SHP77 treated with DMSO at 0.1 percent for 48 hours (cell line): ENCODE results near the gene HSD17B3.
"Not testable (repeated sequence)": the region's sequence is repeated elsewhere in the genome, so short reads cannot be mapped to it uniquely, and the experiment has no call there.

ENCODE experiments used
- DNase-seq: peaks from one replicate; lab custom pipeline; 2025; lab: John Stamatoyannopoulos, UW

Gene HSD17B3

DNA sequence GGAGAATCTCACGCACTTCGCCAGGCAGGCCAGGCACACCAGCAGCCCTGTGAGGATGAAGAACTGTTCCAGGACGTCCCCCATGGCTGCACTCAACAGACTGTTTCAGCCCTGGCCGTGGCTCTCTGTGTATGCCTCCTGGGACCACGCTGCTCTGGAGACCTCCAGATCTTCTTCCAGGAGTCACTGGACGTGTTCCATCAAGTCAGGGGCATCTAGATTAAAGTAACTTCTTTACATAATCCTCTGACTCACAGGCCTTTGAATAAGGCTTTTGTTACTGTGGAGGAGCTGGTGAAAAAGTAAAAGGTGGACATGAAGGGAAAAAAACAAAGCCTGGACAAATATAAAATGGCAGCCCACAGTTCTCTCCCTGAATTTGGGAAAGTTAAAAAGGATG, at the start of gene HSD17B3:
HSD17B3 (minus strand) TSS at position 156 of the 400 bp plus-strand sequence; CDS start at position 84, 72 bp downstream.
- DNase-seq = no peak

DNA sequence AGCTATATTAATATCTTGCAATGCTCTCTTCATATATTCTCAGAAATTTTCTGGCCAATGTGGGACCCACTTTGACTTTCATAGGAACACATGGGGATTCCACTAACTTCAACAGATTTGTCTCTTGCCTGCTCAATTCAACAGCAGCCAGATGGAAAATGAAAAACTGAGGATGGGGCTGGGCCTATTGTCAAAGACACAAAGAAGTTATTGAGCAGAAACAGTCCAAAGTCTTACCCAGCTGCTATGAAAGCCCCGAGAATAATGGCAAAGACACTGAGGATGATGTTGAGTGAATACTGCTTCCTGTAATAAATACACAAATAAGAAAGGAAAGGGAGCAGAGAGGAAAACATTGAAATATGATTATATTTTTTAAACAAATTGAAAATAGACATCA, 48.9 kb upstream of the HSD17B3 start:
- DNase-seq = no peak

DNA sequence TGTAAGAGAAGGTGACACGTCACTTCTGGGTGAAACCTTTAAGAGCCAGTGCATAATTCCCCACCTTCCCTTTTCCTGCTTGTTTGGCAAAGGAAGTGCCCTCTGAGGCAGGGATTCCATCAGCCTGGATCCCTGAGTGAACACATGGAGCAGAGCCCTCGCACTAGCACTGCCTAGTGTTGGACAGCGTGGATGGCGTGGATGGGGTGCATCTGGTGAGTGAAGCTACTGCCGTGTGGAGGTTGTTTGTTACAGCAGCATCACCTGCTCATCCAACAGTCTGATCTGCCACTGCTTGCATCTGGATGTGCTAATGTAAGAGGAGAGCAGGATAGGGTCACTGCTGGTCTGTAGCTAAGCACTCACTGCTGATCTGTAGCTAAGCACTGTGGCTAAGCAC, 46.3 kb upstream of the HSD17B3 start:
- DNase-seq = no peak

DNA sequence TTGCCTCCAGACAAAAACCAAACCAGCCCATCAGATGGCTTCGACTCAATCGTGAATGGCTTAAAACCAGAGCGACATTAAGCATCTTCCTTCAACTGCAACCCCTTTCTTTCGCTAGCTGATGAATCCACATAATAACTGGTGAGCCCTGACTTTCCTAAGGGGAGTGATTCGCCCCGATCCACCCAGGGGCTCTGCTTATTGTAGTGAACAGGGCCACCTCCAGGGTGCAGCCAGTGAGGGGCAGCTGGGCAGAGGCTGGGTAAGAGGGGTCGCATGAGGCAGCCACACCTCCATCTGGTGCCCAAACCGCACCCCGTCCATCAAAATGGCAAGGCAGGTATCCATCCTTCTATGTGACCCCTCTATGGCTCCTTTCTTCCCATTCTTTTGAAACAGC, 43.6 kb upstream of the HSD17B3 start:
- no peak for DNase-seq

DNA sequence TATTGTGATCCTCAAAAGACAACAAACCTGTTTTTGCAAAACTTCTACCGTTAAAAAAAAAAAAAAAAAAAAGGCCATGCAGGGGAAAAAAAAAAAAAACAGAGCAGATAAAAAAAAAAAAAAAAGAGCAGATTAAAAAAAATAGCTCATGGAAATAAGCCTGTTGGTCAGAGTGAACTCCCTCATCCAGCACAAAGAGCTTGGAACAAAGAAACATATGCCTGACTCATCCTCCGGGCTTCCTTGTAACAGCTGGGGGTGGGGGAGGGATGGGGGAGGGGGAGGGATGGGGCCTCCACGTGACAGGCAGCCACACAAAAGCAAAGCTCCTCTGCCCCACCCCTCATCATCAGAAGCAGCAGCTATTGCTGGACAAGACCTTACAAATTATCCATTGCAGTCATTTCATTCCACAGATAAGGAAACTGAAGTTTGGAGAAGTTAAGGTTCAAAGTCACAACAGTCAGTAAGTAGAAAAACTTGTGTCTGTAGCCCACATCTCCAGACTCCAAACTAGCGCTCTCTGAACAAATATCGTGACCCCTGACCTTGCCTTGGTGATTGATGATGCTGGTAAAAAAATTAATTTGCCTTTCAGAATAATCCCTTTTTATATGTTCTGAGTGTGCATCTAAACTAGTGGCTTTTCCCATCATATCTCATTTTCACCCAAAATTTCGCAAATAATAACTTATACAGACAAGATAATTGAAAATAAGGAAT, 42.6 kb upstream of the HSD17B3 start:
- DNase-seq = no peak

GRCh38 chr9:96343515-96344360, 41.8 kb upstream of the HSD17B3 start:
- DNase-seq = no peak

DNA sequence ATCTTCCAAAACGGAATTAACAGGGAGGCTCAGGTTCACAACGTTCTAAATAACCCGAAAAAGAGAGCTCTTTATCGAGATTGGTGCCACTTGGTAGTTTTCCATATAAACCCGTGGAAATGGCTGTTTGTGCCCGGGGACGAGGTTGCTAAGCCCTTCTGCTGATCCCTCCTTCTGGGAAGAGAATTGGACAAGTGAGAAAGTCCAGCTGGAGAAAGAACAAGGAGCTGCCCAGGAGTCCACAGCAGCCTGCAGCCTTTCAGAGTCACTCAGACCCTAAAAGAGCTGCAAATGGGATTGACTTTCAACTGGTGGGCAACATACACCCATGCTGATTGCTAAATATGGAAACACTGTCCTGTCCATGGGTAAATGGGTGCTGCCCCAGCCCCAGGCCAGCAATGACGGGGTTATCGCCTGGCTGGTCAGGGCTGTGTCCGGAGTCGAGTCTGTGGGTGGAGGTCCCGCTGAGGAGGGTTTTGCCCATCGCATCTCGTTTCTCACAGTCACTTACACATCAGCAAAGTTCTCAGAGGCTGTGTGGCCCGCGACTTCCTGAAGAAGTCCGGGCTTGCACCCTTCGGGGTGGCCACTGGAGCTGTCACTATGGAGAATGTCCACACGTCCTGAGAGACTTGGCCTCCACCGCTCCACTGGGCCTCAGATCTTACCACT, 40.7 kb upstream of the HSD17B3 start:
- no peak for DNase-seq

GRCh38 chr9:96340707-96341106, 38.7 kb upstream of the HSD17B3 start:
- no peak for DNase-seq

- no peak for DNase-seq
Observed at GRCh38 chr9:96338299-96338698, 36.3 kb upstream of the HSD17B3 start.

DNA sequence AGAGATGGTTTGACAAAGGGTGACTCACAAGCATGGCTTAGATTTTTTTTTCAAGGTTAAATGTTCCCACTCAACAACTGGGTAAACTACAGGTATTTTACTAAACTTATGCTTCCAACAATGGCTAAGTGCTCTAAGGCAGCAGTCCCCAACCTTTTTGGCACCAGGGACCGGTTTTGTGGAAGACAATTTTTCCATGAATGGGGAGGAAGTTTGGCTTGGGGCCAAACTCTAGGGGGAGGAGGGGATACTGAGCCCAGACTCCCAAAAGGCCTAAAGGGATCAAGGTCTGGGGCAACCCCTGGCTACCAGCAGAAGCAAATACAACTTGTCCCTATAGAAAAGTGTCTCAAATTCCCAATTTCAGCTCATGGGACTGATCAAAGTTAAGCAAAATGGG, 32.0 kb upstream of the HSD17B3 start:
- DNase-seq = no peak

DNA sequence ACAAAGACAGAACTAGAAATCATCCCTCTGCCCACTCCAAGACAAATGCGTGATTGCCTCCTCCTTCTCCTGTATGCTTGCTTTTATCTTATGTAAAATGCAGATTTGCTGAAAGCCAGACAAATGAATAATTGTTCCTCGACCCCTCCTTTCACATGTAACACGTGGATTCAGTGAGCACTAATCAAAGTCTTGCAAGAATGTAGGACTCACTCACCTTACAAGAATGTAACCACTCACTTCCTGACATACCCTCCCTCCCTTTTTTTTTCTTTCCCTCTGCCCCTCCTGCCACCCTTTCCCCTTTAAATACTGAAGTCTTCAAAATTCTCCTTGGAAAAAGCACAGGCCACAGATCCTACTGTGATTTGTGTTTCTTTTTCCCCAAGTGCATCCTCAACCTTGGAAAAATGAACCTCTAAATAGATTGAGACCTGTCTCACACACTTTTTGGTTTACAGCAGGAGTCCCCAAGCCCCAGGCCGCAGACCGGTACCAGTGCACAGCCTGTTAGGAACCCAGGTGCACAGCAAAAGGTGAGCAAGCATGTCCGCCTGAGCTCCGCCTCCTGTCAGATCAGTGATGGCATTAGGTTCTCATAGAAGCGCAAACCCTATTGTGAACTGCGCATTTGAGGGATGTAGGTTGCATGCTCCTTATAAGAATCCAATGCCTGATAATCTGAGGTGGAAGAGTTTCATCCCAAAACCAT, 29.4 kb upstream of the HSD17B3 start:
- DNase-seq = no peak

GRCh38 chr9:96327694-96328352, 25.8 kb upstream of the HSD17B3 start:
- no peak for DNase-seq

DNA sequence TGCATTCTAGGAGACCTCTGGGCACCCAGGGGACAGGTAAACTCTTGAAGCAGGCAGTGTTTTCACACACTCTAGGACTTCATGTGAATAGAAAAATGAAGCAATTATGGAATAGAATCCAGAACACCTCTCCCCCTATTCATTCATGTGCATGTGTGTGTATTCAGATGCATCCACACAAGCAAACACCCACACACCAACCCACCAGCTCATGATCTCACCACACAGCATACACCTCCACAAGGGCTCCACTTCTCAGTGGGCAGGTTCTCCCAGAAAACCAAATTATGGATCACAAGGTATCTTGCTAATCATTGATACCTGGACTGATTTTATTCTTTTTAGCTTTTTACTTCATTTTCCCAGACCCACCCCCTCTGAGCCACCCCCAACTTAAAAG, 21.2 kb upstream of the HSD17B3 start:
- no peak for DNase-seq

GRCh38 chr9:96322736-96323135, 20.8 kb upstream of the HSD17B3 start:
- DNase-seq = not testable (repeated sequence)

DNA sequence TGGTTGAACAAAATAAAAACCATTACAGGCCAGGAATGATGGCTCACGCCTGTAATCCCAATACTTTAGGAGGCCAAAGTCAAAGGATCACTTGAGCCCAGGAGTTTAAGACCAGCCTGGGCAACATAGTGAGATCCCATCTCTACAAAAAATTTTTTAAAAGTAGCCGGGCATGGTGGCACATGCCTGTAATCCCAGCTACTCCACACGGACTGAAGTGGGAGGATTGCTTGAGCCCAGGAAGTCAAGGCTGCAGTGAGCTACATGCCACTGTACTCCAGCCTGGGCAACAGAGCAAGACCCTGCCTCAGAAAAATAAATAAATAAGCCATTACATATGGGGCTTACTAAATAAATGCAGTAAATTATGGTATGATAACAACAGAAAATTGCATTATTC, 20.2 kb upstream of the HSD17B3 start:
- not testable (repeated sequence) for DNase-seq

DNA sequence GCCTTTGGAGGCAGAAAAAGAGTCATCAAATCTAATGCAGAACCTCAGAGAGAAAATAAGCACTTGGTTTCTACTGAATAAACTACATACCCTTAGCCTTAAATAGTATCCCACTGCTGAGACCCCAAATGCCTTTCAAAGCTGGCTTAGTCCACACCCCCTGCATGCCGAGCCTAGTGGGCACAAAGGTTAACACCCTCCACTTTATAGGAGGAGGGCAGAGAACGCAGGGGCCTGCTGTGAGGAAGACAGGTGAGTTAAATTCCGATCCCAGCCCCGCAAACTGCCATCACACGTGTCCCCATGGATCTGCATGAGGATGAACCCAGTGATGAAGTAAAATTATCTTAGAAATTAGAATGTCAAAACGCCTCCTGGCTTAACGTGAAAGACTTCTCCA, 19.5 kb upstream of the HSD17B3 start:
- no peak for DNase-seq

- no peak for DNase-seq
Observed at GRCh38 chr9:96320749-96321280, 18.8 kb upstream of the HSD17B3 start.

GRCh38 chr9:96318921-96319565, 17.1 kb upstream of the HSD17B3 start:
- DNase-seq = no peak

DNA sequence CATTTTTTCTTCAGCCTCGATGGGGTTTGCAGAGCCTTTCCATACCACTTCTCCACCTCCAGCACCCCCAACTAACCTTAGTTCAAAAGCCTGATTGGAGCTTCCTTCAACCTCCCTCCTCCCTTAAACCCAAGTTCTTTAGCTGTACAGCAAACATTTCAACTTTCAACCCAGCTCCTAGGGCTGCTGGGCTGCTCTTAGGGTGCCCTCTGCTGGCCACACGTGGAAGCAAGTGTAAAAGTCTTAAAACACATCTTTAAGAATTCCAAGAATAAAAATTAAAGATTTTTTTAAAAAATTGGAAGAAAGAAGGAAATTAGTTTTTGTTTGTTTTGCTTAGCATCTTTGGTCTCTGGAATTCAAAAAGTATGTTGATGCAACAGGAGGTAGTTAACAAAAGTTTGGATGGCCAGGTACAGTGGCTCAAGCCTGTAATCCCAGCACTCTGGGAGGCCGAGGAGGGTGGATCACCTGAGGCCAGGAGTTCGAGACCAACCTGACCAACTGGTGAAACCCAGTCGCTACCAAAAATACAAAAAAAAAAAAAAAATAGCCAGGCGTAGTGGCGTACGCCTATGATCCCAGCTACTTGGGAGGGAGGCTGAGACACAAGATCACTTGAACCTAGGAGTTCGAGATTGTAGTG, 15.5 kb upstream of the HSD17B3 start:
- no peak for DNase-seq

DNA sequence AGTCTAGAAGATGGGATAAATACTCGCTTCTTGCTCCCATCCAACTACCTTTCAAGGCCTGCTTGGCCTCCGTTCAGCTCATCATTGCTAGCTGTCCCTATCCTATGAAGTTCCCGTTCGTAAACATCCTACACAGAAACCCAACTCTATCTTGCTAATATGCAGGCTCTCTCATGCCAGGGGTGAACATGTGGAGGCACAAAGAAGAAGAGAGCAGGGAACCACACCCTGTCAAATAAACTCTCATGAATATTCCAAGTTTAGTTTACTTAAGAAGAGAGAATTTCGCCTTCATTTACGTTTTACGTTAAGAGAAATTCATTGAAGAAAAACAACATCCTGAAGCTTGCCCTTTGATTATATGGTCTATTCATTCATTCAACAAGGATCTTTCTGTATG, 7.9 kb upstream of the HSD17B3 start:
- no peak for DNase-seq
